Neutrophil (primary cell): ENCODE measurements around the gene PHIP.

Source experiments
- H3K27ac ChIP-seq: fragments of 200-600 bp; sonication (generic); 2 replicates; pipeline ENCODE4 v1.5.1; 2016; ENCODE audit warnings: mild to moderate bottlenecking, moderate library complexity
- H3K27me3 ChIP-seq: fragments of 200-600 bp; sonication (generic); 2 replicates; pipeline ENCODE4 v1.6.0; 2016; ENCODE audit warnings: mild to moderate bottlenecking
- H3K36me3 ChIP-seq: fragments of 200-600 bp; sonication (generic); 2 replicates; pipeline ENCODE4 v1.5.1; 2017
- H3K4me1 ChIP-seq, 2 experiments: fragments of 200-600 bp in 1 of 2; sonication (generic) in 1 of 2; 1 replicate in 1 of 2; 2 replicates in 1 of 2; pipeline versions ENCODE4 v1.5.1 to v1.6.1; 2013 to 2016; ENCODE audit warnings: low read depth in 1 of 2, low read length in 1 of 2, mild to moderate bottlenecking in 1 of 2, moderate library complexity in 1 of 2; ENCODE audit not compliant: control insufficient read depth in 1 of 2, insufficient read depth in 1 of 2
- H3K4me3 ChIP-seq, 2 experiments: fragments of 200-600 bp in 1 of 2; sonication (generic) in 1 of 2; 1 replicate in 1 of 2; 2 replicates in 1 of 2; pipeline ENCODE4 v1.5.1; 2013 to 2016; ENCODE audit warnings: low read depth in 1 of 2, low read length in 1 of 2, mild to moderate bottlenecking in 1 of 2, moderate library complexity in 1 of 2
- H3K9me3 ChIP-seq: fragments of 200-600 bp; sonication (generic); 2 replicates; pipeline ENCODE4 v1.5.1; 2016
- TF ChIP-seq, protein P1 (sequence below): fragments of 200-600 bp; sonication (generic); IDR thresholded peaks from 2 replicates; pipeline ENCODE4 v1.5.1; 2016; ENCODE audit warnings: antibody characterized with exemption

PHIP gene

DNA sequence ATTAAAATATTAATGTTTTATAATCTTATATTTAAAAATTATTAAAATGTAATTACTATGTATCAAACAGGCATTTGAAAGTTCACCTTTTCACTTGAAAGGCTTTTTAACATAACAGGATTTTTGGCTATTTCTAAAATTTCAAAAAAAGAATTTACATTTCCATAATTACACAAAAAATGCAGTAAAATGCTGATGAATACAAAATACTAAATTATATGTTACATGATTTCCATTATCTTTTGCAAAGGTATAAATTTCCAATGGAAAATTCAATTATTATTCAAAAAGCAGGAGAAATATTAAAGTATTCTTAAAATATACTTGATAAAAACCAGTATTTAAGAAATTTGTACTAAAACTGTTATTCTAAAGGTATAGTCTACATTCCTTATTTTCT, 66.1 kb downstream of the PHIP start:
- H3K36me3 ChIP-seq: peaks cover 65% of the 10 kb centered on the region
- TF ChIP-seq, protein P1, sequence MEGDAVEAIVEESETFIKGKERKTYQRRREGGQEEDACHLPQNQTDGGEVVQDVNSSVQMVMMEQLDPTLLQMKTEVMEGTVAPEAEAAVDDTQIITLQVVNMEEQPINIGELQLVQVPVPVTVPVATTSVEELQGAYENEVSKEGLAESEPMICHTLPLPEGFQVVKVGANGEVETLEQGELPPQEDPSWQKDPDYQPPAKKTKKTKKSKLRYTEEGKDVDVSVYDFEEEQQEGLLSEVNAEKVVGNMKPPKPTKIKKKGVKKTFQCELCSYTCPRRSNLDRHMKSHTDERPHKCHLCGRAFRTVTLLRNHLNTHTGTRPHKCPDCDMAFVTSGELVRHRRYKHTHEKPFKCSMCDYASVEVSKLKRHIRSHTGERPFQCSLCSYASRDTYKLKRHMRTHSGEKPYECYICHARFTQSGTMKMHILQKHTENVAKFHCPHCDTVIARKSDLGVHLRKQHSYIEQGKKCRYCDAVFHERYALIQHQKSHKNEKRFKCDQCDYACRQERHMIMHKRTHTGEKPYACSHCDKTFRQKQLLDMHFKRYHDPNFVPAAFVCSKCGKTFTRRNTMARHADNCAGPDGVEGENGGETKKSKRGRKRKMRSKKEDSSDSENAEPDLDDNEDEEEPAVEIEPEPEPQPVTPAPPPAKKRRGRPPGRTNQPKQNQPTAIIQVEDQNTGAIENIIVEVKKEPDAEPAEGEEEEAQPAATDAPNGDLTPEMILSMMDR: no peak

DNA sequence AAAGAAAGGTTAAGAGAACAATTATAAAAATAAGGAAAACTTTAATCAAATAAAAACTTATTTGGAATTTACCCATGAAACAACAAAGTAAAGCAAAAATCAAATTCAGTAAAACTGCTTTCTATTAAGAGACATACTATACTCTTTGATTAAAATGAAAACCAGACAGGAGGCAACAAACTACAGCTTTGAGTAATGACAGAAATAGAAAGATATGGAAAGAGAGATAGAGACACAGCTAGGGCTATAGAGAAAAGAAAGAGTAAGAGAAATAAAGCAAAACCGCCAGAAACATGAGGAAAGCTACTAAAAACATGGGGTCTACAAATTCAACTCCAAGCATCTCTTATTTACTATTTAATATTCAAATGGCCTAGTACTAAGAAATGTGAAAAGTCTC, 67.6 kb downstream of the PHIP start:
- TF ChIP-seq, protein P1: no peak
- Histone ChIP-seq H3K27me3 (no peaks in the 10 kb centered on the region), H3K4me3 (no peak overlapping the region), H3K27ac (no peak overlapping the region), H3K36me3 (peaks cover 58% of the 10 kb centered on the region), H3K9me3 (no peaks in the 10 kb centered on the region), H3K4me1 (no peaks in the 10 kb centered on the region)

More for the DNA sequence above, 66.1 kb downstream of the PHIP start:
- H3K4me3 ChIP-seq: no peak overlapping the region
- no peaks in the 10 kb centered on the region for H3K27me3 ChIP-seq
- H3K9me3 ChIP-seq: no peaks in the 10 kb centered on the region
- H3K4me1 ChIP-seq: no peaks in the 10 kb centered on the region
- H3K27ac ChIP-seq: no peak overlapping the region

DNA sequence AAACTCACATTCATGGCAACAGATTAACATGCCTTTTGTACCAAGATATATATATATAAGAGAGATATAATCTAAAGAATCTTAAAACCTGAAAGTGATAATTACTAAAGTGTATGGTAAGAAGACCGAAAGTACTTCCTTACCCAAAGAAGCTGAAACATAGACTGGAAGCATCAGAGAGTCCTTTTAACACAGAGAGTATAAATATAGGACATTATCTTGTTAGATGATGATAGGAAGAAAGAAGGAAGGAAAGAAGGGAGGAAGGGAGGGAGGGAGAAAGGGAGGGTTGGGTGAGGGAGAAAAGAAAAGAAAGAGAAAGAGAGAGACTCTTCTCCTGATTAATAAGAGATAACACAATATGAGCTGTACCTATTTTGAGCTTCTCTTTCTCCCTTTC, 68.2 kb downstream of the PHIP start:
- Histone ChIP-seq H3K4me1 (no peaks in the 10 kb centered on the region), H3K27me3 (no peaks in the 10 kb centered on the region), H3K9me3 (no peaks in the 10 kb centered on the region), H3K36me3 (peaks cover 52% of the 10 kb centered on the region), H3K4me3 (no peak overlapping the region), H3K27ac (no peak overlapping the region)
- TF ChIP-seq, protein P1: no peak

DNA sequence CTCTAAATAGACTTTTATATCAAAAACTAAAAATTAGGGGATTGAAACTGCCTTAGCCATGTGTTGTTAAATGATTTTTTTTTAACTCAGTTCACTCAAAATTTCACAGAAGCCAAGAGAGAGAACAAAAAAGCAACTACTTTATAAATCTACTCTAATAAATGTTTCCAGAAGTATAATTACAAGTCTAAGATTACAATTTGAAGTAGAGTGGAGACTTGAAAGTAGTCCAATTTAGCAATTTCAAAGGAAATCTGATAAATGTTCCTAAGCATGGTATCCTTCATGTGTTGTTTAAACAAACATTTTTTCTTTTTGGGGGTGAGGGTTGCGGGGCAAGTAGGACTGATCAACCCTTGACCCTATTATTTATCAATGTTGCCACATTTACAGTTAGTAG, 72.6 kb downstream of the PHIP start:
- TF ChIP-seq, protein P1: no peak
- Histone ChIP-seq H3K4me1 (no peaks in the 10 kb centered on the region), H3K36me3 (peaks cover 60% of the 10 kb centered on the region), H3K27ac (no peak overlapping the region), H3K4me3 (no peak overlapping the region), H3K27me3 (no peaks in the 10 kb centered on the region), H3K9me3 (no peaks in the 10 kb centered on the region)

DNA sequence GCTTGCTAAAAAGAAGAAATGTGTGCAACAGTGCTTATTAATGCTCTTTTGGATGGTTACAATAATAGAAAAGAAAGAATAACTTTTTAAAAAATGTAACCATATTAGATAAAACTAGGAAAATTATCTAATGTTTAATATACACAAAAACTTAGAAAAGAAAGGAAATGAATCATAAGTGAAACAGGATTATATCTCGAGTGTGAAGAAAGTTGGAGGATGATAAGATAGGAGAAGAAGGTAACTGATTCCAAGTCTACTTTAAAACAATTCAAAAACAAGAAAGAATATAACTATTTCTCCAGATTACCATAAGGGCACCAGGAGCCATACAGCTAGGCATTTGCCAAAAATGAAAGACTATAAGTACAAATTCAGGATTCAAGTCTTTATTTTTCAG, 73.0 kb downstream of the PHIP start:
- Histone ChIP-seq H3K4me3 (no peak overlapping the region), H3K27ac (no peak overlapping the region), H3K4me1 (no peaks in the 10 kb centered on the region), H3K36me3 (peaks cover 63% of the 10 kb centered on the region), H3K27me3 (no peaks in the 10 kb centered on the region), H3K9me3 (no peaks in the 10 kb centered on the region)
- TF ChIP-seq, protein P1: no peak

DNA sequence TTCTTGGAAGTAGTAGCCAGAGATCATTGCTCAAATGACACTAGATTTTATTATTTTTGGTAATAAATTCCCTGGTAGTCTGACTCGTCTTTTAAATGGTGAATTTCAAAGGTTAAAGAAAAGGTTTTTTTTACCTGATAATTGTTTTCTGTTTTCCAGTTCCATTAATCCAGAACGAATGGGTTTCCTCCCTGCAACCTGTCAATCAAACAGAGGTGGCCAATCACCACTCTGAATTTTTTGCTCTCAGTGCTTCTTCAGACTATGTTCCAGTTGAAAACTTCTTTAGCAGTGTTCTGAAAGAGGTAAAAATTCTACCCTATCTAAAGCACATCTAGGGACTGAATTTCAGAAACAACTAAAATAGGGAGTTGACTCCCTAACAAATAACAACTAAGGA, 73.8 kb downstream of the PHIP start:
- no peak overlapping the region for H3K4me3 ChIP-seq

More for the DNA sequence above, 73.8 kb downstream of the PHIP start:
- Histone ChIP-seq H3K9me3 (no peaks in the 10 kb centered on the region), H3K4me1 (no peaks in the 10 kb centered on the region), H3K27me3 (no peaks in the 10 kb centered on the region), H3K27ac (no peak overlapping the region), H3K36me3 (peaks cover 62% of the 10 kb centered on the region)
- TF ChIP-seq, protein P1: no peak
